Peyer's patch (tissue), 4 donors: ENCODE data around the gene NLRP6.

Source experiments
- CTCF ChIP-seq, 6 experiments: fragments of 450-650 bp in 4 of 6; fragments of 200-600 bp in 2 of 6; sonication (generic) in 1 of 6; IDR thresholded peaks; one replicate each; pipeline ENCODE4 v1.5.1; 2017 to 2019; ENCODE audit warnings: antibody characterized with exemption in 6 of 6, mild to moderate bottlenecking in 3 of 6, moderate library complexity in 1 of 6
- POLR2A ChIP-seq, 2 donors: fragments of 450-650 bp; IDR thresholded peaks; one replicate each; pipeline ENCODE4 v1.5.1; 2017; ENCODE audit warnings: antibody characterized with exemption in 2 of 2, mild to moderate bottlenecking in 2 of 2, moderate library complexity in 2 of 2

GRCh38 chr11:293271-293851 is 15.2 kb downstream of the NLRP6 start:
- no peak for TF ChIP-seq CTCF (IDR thresholded peaks at IDR 0.05)
- no peak for TF ChIP-seq POLR2A (IDR thresholded peaks at IDR 0.05)
